GM20000 (cell line): ENCODE results near the gene SLBP.
A peak's percentile ranks its signal among the peaks of the same experiment; 100 is the strongest.

ENCODE experiments used
- DNase-seq: peaks from one replicate; pipeline ENCODE4 v3.0.0; 2012; ENCODE audit warnings: low spot score
- TF ChIP-seq, protein P1 (sequence below): IDR thresholded peaks from 2 replicates; pipeline ENCODE4 v1.5.1; 2012; ENCODE audit warnings: mild to moderate bottlenecking, control low read depth; ENCODE audit errors: extremely low read depth, missing control alignments

SLBP gene

GRCh38 chr4:1748465-1748995 is 36.4 kb upstream of the SLBP start:
- DNase-seq = peak; percentile 96
- TF ChIP-seq, protein P1, sequence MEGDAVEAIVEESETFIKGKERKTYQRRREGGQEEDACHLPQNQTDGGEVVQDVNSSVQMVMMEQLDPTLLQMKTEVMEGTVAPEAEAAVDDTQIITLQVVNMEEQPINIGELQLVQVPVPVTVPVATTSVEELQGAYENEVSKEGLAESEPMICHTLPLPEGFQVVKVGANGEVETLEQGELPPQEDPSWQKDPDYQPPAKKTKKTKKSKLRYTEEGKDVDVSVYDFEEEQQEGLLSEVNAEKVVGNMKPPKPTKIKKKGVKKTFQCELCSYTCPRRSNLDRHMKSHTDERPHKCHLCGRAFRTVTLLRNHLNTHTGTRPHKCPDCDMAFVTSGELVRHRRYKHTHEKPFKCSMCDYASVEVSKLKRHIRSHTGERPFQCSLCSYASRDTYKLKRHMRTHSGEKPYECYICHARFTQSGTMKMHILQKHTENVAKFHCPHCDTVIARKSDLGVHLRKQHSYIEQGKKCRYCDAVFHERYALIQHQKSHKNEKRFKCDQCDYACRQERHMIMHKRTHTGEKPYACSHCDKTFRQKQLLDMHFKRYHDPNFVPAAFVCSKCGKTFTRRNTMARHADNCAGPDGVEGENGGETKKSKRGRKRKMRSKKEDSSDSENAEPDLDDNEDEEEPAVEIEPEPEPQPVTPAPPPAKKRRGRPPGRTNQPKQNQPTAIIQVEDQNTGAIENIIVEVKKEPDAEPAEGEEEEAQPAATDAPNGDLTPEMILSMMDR = peak; percentile 71

- TF ChIP-seq, protein P1 = no peak
- DNase-seq = no peak
Observed at GRCh38 chr4:1747603-1747967, 35.5 kb upstream of the SLBP start.

DNA sequence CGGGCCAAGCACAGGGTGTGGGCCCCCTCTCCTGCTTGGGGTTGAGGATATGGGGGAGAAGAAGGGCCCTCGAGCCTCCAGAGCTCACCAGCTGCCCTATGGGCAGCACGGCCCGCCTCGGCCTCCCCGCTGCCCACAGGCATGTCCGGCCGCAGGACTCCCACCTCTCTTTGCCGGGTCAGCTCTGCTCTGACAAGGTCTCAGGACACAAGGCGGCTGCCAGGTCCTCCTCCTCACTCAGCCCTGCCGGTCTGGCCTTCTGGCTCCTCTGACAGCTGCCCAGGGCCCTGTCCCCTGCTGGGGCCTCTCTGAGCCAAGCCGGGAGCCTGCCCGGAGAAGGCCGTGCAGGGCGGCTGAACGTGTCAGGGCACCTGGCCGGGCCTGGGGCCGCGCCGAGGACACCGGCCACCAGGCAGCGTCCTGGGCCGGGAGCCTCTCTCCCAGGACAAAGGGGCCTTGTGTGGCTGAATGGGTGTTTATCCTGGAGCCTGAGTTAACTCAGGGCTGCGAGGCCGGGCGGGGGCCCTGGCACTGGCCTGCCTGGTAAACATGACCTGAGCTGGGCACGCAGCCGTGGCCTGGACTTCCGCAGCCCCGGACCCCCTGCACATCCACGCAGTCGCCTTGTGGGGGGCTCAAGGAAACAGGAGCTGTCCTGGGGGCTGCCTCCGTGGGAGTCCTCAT is 34.9 kb upstream of the SLBP start:
- peak; percentile 32 for DNase-seq
- TF ChIP-seq, protein P1 = no peak

- TF ChIP-seq, protein P1 = peak; percentile 89
- DNase-seq = peak; percentile 89
Observed at GRCh38 chr4:1746265-1746691, 34.2 kb upstream of the SLBP start.

- no peak for DNase-seq
- TF ChIP-seq, protein P1 = no peak
Observed at GRCh38 chr4:1745697-1746096, 33.6 kb upstream of the SLBP start.

- TF ChIP-seq, protein P1 = no peak
- no peak for DNase-seq
Observed at GRCh38 chr4:1745165-1745564, 33.0 kb upstream of the SLBP start.

DNA sequence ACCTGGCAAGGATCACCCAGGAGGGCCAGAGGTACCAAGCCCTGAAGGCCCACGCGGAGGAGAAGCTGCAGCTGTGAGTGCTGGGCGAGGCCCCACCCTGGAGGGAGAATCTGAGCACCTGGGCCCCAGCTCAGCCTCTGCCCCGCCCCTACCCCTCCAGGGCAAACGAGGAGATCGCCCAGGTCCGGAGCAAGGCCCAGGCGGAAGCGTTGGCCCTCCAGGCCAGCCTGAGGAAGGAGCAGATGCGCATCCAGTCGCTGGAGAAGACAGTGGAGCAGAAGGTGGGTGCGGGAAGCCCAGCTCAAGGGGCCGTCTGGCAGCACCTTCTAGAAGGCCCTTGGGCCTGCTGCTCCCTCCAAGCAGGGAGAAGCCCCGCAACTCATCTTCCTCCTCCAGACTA is 32.4 kb upstream of the SLBP start:
- no peak for DNase-seq
- TF ChIP-seq, protein P1 = no peak
